ENCODE results near the gene SRF. TPM values are rescaled to one million over a fixed set of nuclear protein-coding genes. Genes with fewer than 3 reads are reported as not detected.

Gene SRF
- total RNA-seq, 2 donors from 2014 or later: 12.7 to 30.7 TPM

DNA sequence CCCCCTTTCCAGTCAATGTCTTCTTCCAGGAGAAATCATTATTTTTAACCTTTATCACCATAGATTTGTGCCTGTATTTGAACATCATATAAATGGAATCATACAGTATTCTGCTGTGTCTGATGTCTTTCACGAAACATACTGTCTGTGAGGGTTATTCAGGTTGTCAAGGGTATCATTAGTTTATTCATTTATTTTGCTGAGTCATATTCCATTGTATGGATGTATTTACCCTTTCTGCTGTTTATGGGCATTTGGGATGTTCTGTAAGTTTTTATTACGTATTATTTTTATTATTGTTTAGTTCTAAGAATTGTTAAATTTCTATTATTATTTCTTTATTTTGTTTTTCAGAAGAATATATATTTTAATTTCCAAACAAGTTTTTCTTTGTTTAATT, 36.2 kb downstream of the SRF start:
- intact Hi-C loops (cut with DNase I): no loop called here

DNA sequence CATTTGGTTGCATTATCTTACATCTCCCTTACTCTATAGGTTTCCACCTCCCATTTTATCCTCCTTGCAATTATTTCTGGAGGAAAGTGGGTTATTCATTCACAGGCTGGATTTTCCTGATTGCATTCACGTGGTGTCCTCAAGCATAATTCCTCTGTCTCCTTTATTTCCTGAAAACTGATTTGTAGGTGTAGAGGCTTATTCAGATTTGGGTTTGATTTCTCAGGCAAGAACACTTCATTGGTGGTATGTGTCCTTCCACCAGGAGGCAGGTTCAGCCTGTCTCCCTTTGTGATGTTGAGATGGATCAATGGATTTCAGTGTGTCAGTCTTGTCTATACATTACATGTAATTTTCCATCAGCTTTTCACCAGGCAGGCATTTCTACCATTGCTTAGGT, 40.9 kb downstream of the SRF start:
- intact Hi-C loops (cut with DNase I): no loop called here
- H3K4me1 ChIP-seq: no peaks in the 10 kb centered on the region
- DNase-seq (no peak), ATAC-seq (no peak)
- H3K36me3 ChIP-seq (replicated peaks in 1 of 2; ENCODE audit: insufficient read depth in 1 of 2, low read depth in 2 of 2): peaks cover 0 to 3% of the 10 kb centered on the region in 2 donors
- 50 to 71% methylated on average over 1 of the region's 1 CpG for WGBS, 2 donors
- peak overlapping the region in 1 of 4 donors; percentile 8 for H3K27ac ChIP-seq
- H3K4me3 ChIP-seq: no peak overlapping the region
- no peak for TF ChIP-seq POLR2A (IDR thresholded peaks at IDR 0.05)
- TF ChIP-seq, protein P1, sequence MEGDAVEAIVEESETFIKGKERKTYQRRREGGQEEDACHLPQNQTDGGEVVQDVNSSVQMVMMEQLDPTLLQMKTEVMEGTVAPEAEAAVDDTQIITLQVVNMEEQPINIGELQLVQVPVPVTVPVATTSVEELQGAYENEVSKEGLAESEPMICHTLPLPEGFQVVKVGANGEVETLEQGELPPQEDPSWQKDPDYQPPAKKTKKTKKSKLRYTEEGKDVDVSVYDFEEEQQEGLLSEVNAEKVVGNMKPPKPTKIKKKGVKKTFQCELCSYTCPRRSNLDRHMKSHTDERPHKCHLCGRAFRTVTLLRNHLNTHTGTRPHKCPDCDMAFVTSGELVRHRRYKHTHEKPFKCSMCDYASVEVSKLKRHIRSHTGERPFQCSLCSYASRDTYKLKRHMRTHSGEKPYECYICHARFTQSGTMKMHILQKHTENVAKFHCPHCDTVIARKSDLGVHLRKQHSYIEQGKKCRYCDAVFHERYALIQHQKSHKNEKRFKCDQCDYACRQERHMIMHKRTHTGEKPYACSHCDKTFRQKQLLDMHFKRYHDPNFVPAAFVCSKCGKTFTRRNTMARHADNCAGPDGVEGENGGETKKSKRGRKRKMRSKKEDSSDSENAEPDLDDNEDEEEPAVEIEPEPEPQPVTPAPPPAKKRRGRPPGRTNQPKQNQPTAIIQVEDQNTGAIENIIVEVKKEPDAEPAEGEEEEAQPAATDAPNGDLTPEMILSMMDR (IDR thresholded peaks at IDR 0.05): no peak
- no peaks in the 10 kb centered on the region for H3K27me3 ChIP-seq
- H3K9me3 ChIP-seq: no peaks in the 10 kb centered on the region

More for the DNA sequence above, 36.2 kb downstream of the SRF start:
- Histone ChIP-seq H3K27me3 (no peaks in the 10 kb centered on the region), H3K36me3 (replicated peaks in 1 of 2; ENCODE audit: insufficient read depth in 1 of 2, low read depth in 2 of 2) (no peaks in the 10 kb centered on the region), H3K4me3 (no peak overlapping the region), H3K9me3 (no peaks in the 10 kb centered on the region), H3K27ac (no peak overlapping the region), H3K4me1 (no peaks in the 10 kb centered on the region)
- TF ChIP-seq, protein P1 (IDR thresholded peaks at IDR 0.05): no peak
- TF ChIP-seq POLR2A (IDR thresholded peaks at IDR 0.05): no peak
- ATAC-seq: no peak
- no peak for DNase-seq
- 87 to 96% methylated on average over 2 of the region's 2 CpGs for WGBS, 2 donors

DNA sequence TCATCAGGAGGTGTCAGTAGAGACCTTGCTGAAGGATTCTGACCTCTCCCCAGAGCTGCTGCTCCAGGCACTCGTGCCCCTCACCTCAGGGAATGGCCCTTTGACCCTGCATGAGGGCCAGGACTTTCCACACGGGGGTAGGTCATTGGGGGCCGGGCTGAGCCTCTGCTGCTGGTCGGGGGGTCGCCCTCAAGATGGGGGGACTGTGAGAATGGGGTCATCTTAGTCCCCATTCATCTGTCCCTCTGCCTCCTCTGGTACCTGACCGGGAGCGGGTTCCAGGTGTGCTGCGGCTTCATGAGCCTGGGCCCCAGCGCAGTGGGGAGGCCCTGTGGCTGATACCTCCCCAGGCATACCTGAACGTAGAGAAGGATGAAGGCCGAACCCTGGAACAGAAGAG, 42.4 kb downstream of the SRF start:
- H3K36me3 ChIP-seq (replicated peaks in 1 of 2; ENCODE audit: insufficient read depth in 1 of 2, low read depth in 2 of 2): peaks cover 0 to 3% of the 10 kb centered on the region in 2 donors
- ATAC-seq (no peak), DNase-seq (no peak)
- no peaks in the 10 kb centered on the region for H3K4me1 ChIP-seq
- H3K27ac ChIP-seq: no peak overlapping the region
- no peak for TF ChIP-seq POLR2A (IDR thresholded peaks at IDR 0.05)
- TF ChIP-seq, protein P1 (IDR thresholded peaks at IDR 0.05): no peak
- 86 to 87% methylated on average over 5 to 11 of the region's 11 CpGs for WGBS, 2 donors
- H3K27me3 ChIP-seq: no peaks in the 10 kb centered on the region
- no peaks in the 10 kb centered on the region for H3K9me3 ChIP-seq
- intact Hi-C loops (cut with DNase I): no loop called here
- H3K4me3 ChIP-seq: no peak overlapping the region

DNA sequence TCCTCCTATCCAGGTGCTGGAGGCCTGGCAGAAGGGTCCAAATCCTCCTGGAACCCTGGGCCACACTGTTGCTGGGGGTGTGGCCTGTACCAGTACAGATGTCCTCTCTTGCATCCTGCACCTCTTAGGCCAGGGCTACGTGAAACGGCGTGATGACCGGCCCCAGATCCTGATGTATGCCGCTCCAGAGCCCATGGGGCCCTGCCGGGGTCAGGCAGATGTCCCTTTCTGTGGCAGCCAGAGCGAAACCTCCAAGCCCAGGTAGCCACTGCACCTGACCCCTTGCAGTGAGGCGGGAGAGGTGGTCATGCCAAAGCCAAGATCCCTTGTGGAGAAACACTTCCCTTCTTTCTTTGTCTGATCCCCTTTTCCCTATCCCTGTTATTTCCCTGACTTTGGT, 44.0 kb downstream of the SRF start:
- Histone ChIP-seq H3K27ac (no peak overlapping the region), H3K36me3 (replicated peaks in 1 of 2; ENCODE audit: insufficient read depth in 1 of 2, low read depth in 2 of 2) (peaks cover 0 to 3% of the 10 kb centered on the region in 2 donors), H3K27me3 (no peaks in the 10 kb centered on the region), H3K4me3 (no peak overlapping the region), H3K4me1 (no peaks in the 10 kb centered on the region), H3K9me3 (no peaks in the 10 kb centered on the region)
- TF ChIP-seq, protein P1 (IDR thresholded peaks at IDR 0.05): no peak
- no peak for TF ChIP-seq POLR2A (IDR thresholded peaks at IDR 0.05)
- no peak for DNase-seq
- WGBS, 2 donors: 88 to 100% methylated on average over 3 to 8 of the region's 8 CpGs
- no peak for ATAC-seq
- intact Hi-C loops (cut with DNase I): no loop called here

DNA sequence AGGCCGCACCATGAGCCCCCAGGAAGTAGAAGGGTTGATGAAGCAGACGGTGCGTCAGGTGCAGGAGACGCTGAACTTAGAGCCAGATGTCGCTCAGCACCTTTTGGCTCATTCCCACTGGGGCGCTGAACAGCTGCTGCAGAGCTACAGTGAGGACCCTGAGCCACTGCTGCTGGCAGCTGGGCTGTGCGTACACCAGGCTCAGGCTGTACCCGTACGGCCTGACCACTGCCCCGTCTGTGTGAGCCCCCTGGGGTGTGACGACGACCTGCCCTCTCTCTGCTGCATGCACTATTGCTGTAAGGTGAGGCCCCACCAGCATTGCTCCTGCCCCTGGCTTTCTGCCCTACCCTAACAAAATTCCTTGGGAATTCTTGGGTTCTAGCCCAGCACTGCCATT, 45.1 kb downstream of the SRF start:
- H3K27ac ChIP-seq: no peak overlapping the region
- ATAC-seq (no peak), DNase-seq (no peak)
- peaks cover 0 to 3% of the 10 kb centered on the region in 2 donors for H3K36me3 ChIP-seq (replicated peaks in 1 of 2; ENCODE audit: insufficient read depth in 1 of 2, low read depth in 2 of 2)
- no peaks in the 10 kb centered on the region for H3K4me1 ChIP-seq
- 93 to 100% methylated on average over 1 to 12 of the region's 12 CpGs for WGBS, 2 donors
- no peaks in the 10 kb centered on the region for H3K27me3 ChIP-seq
- no peak overlapping the region for H3K4me3 ChIP-seq
- no peaks in the 10 kb centered on the region for H3K9me3 ChIP-seq
- intact Hi-C loops (cut with DNase I): no loop called here
- TF ChIP-seq POLR2A (IDR thresholded peaks at IDR 0.05): no peak
- TF ChIP-seq, protein P1 (IDR thresholded peaks at IDR 0.05): no peak

All from body of pancreas (tissue), 4 donors.